ENCODE measurements around the gene ERGIC3.

DNA sequence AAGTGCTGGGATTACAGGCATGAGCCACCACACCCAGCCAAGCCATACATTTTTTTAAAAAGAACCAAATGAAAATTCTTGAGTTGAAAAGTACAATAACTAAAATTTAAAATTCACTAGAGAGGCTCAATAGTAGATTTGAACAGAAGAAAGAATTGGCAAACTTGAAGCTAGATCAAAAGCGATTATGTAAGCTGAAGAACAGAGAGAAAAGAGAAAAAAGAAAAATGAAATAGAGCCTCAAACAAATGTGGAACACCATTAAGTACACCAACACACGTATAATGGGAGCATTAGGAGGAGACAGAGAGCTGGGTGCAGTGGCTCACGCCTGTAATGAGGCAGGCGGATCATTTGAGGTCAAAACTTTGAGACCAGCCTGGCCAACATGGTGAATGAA lies 31.0 kb downstream of the ERGIC3 start:
- TF ChIP-seq EZH2 (IDR thresholded peaks at IDR 0.05; ENCODE audit: insufficient read depth, poor library complexity, severe bottlenecking) (no peak), EZH2phosphoT487 (IDR thresholded peaks at IDR 0.05; ENCODE audit: insufficient read depth, low read depth) (no peak)
